GM21529 (cell line): Measurements from ENCODE around the gene GARIN3.
A peak's percentile ranks its signal among the peaks of the same experiment; 100 is the strongest.

Experiments used
- ATAC-seq: cut with Tn5 transposase; IDR thresholded peaks from one replicate; pipeline ENCODE4 v1.9.1; 2021; ENCODE audit not compliant: unreplicated experiment

GARIN3 gene

GRCh38 chr5:157150995-157151394 is 15.1 kb downstream of the GARIN3 start:
- no peak for ATAC-seq

GRCh38 chr5:157148734-157149615 is 17.1 kb downstream of the GARIN3 start:
- ATAC-seq, result peak; percentile 69

- ATAC-seq, result peak; percentile 38
Observed at GRCh38 chr5:157143127-157143971, 22.7 kb downstream of the GARIN3 start.

- peak; percentile 100 for ATAC-seq
Observed at GRCh38 chr5:157142317-157143126, 23.5 kb downstream of the GARIN3 start, which contains the start of gene MED7. TSS of gene MED7 (minus strand) at chr5:157142865. CDS start at chr5:157139431, 3,434 bp downstream.

GRCh38 chr5:157137691-157138090 is 28.4 kb downstream of the GARIN3 start:
- no peak for ATAC-seq

- no peak for ATAC-seq
Observed at GRCh38 chr5:157132281-157132612, 33.8 kb downstream of the GARIN3 start.

- no peak for ATAC-seq
Observed at GRCh38 chr5:157130925-157131324, 35.1 kb downstream of the GARIN3 start.

GRCh38 chr5:157121709-157122108 is 44.4 kb downstream of the GARIN3 start:
- ATAC-seq, result no peak

- no peak for ATAC-seq
Observed at GRCh38 chr5:157120102-157120501, 46.0 kb downstream of the GARIN3 start.

GRCh38 chr5:157116483-157116954 is 49.5 kb downstream of the GARIN3 start:
- ATAC-seq, result peak; percentile 74

GRCh38 chr5:157115502-157115901 is 50.6 kb downstream of the GARIN3 start:
- no peak for ATAC-seq

GRCh38 chr5:157115012-157115411 is 51.1 kb downstream of the GARIN3 start:
- no peak for ATAC-seq

GRCh38 chr5:157113002-157113401 is 53.1 kb downstream of the GARIN3 start:
- no peak for ATAC-seq
